Measurements from ENCODE around the gene TSSK1B.

GRCh38 chr5:113433862-113434612 is 752 bp downstream of the TSSK1B start:
- TF ChIP-seq, protein P1, sequence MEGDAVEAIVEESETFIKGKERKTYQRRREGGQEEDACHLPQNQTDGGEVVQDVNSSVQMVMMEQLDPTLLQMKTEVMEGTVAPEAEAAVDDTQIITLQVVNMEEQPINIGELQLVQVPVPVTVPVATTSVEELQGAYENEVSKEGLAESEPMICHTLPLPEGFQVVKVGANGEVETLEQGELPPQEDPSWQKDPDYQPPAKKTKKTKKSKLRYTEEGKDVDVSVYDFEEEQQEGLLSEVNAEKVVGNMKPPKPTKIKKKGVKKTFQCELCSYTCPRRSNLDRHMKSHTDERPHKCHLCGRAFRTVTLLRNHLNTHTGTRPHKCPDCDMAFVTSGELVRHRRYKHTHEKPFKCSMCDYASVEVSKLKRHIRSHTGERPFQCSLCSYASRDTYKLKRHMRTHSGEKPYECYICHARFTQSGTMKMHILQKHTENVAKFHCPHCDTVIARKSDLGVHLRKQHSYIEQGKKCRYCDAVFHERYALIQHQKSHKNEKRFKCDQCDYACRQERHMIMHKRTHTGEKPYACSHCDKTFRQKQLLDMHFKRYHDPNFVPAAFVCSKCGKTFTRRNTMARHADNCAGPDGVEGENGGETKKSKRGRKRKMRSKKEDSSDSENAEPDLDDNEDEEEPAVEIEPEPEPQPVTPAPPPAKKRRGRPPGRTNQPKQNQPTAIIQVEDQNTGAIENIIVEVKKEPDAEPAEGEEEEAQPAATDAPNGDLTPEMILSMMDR (IDR thresholded peaks at IDR 0.05 in 2 of 3, conservative IDR thresholded peaks at IDR 0.05 in 1 of 3; ENCODE audit: control insufficient read depth in 2 of 3, extremely low read depth in 1 of 3, insufficient read depth in 1 of 3, low read depth in 3 of 3, low read length in 3 of 3): no peak
- TF ChIP-seq POLR2AphosphoS5 (IDR thresholded peaks at IDR 0.05; ENCODE audit: low read length) (no peak), TAF1 (IDR thresholded peaks at IDR 0.05; ENCODE audit: borderline replicate concordance, low read depth, low read length) (no peak), ATF7 (IDR thresholded peaks at IDR 0.05; ENCODE audit: low read depth) (no peak), SMC3 (IDR thresholded peaks at IDR 0.05; ENCODE audit: borderline replicate concordance, low read length) (no peak), POLR2A (IDR thresholded peaks at IDR 0.05; ENCODE audit: low read depth, low read length) (no peak), ATF2 (IDR thresholded peaks at IDR 0.05; ENCODE audit: low read length) (no peak), YY1 (IDR thresholded peaks at IDR 0.05; ENCODE audit: low read depth, low read length) (no peak), ASH2L (IDR thresholded peaks at IDR 0.05; ENCODE audit: borderline replicate concordance, low read depth) (no peak)

All from GM12878 (cell line).